Uterus (tissue), 2 donors: ENCODE results near the gene VPS26C.

Experiments
- CTCF ChIP-seq, 4 experiments: fragments of 200-600 bp in 2 of 4; fragments of 450-650 bp in 2 of 4; sonication (generic) in 2 of 4; IDR thresholded peaks; one replicate each; pipeline ENCODE4 v1.5.1; 2016 to 2019; ENCODE audit warnings: antibody characterized with exemption in 4 of 4, mild to moderate bottlenecking in 2 of 4, moderate library complexity in 1 of 4
- POLR2A ChIP-seq, 2 donors: fragments of 450-650 bp; IDR thresholded peaks; one replicate each; pipeline ENCODE4 v1.6.1; 2016; ENCODE audit warnings: antibody characterized with exemption in 2 of 2, mild to moderate bottlenecking in 1 of 2, moderate library complexity in 1 of 2

GRCh38 chr21:37263827-37264600 lies 3.1 kb downstream of the VPS26C start:
- TF ChIP-seq POLR2A (IDR thresholded peaks at IDR 0.05), result no peak
- TF ChIP-seq CTCF (IDR thresholded peaks at IDR 0.05), result no peak
